Colon (tissue), 2 donors: ENCODE measurements around the gene LSM3.

Experiments
- FAIRE-seq: peaks from 2 replicates; lab custom pipeline; 2012; peaks lifted over from hg19 to GRCh38; lab: Jason Lieb, UNC
- donor health status: control.
- donor health status: control.

The LSM3 gene

GRCh38 chr3:14178247-14179113 lies at the start of gene LSM3, which contains the start of gene XPC:
Gene LSM3, plus strand, starts transcription at chr3:14178817. Its CDS starts 44 bp downstream, at chr3:14178861.
Gene XPC, minus strand, starts transcription at chr3:14178601. Its CDS starts 33 bp downstream, at chr3:14178568.
- peak; percentile 49 for FAIRE-seq

GRCh38 chr3:14129296-14129695 lies 49.3 kb upstream of the LSM3 start:
- no peak for FAIRE-seq

- no peak for FAIRE-seq
These were observed 48.4 kb upstream of the LSM3 start for GRCh38 chr3:14130230-14130629.

- no peak for FAIRE-seq
These were observed 47.9 kb upstream of the LSM3 start for GRCh38 chr3:14130707-14131106.

GRCh38 chr3:14131134-14131533 lies 47.5 kb upstream of the LSM3 start:
- FAIRE-seq = no peak

GRCh38 chr3:14132120-14132519 lies 46.5 kb upstream of the LSM3 start:
- FAIRE-seq = no peak

- FAIRE-seq = no peak
These were observed 45.9 kb upstream of the LSM3 start for GRCh38 chr3:14132689-14133088.

GRCh38 chr3:14133188-14133800 lies 45.3 kb upstream of the LSM3 start:
- FAIRE-seq = no peak

GRCh38 chr3:14133876-14134275 lies 44.7 kb upstream of the LSM3 start:
- FAIRE-seq = no peak

- no peak for FAIRE-seq
These were observed 44.3 kb upstream of the LSM3 start for GRCh38 chr3:14134291-14134690.

GRCh38 chr3:14135581-14135980 lies 43.0 kb upstream of the LSM3 start:
- FAIRE-seq = no peak

GRCh38 chr3:14137004-14137403 lies 41.6 kb upstream of the LSM3 start:
- no peak for FAIRE-seq

- no peak for FAIRE-seq
These were observed 41.2 kb upstream of the LSM3 start for GRCh38 chr3:14137445-14137844.

GRCh38 chr3:14138109-14138877 lies 40.3 kb upstream of the LSM3 start:
- no peak for FAIRE-seq

- no peak for FAIRE-seq
These were observed 39.5 kb upstream of the LSM3 start for GRCh38 chr3:14138878-14139655.

GRCh38 chr3:14139771-14140170 lies 38.8 kb upstream of the LSM3 start:
- no peak for FAIRE-seq

- no peak for FAIRE-seq
These were observed 37.9 kb upstream of the LSM3 start for GRCh38 chr3:14140668-14141067.

GRCh38 chr3:14141144-14141543 lies 37.5 kb upstream of the LSM3 start:
- FAIRE-seq = no peak

GRCh38 chr3:14141602-14142341 lies 36.8 kb upstream of the LSM3 start:
- FAIRE-seq = no peak

- no peak for FAIRE-seq
These were observed 35.9 kb upstream of the LSM3 start for GRCh38 chr3:14142567-14143270.
